Mucosa of rectum (tissue), 2 donors: ENCODE results near the gene TBRG4.
"Not testable (repeated sequence)": the region's sequence is repeated elsewhere in the genome, so short reads cannot be mapped to it uniquely, and the experiment has no call there.

Experiments
- H3K27ac ChIP-seq, 2 donors: one replicate each; pipeline ENCODE4 v1.7.0; 2013; ENCODE audit warnings: inconsistent platforms in 2 of 2, low read depth in 2 of 2, low read length in 2 of 2
- H3K27me3 ChIP-seq, 2 donors: one replicate each; pipeline ENCODE4 v1.7.0; 2013; ENCODE audit warnings: low read length in 2 of 2; ENCODE audit not compliant: control insufficient read depth in 2 of 2, insufficient read depth in 2 of 2
- H3K36me3 ChIP-seq, 2 donors: one replicate each; pipeline ENCODE4 v1.7.0; 2013; ENCODE audit warnings: low read length in 2 of 2; ENCODE audit not compliant: control insufficient read depth in 2 of 2, insufficient read depth in 2 of 2
- H3K4me1 ChIP-seq, 2 donors: one replicate each; pipeline ENCODE4 v1.7.0; 2013; ENCODE audit warnings: low read length in 2 of 2, mild to moderate bottlenecking in 1 of 2; ENCODE audit not compliant: control insufficient read depth in 2 of 2, insufficient read depth in 2 of 2
- H3K4me3 ChIP-seq, 2 donors: one replicate each; pipeline ENCODE4 v1.7.0; 2013; ENCODE audit warnings: low read length in 2 of 2
- H3K9ac ChIP-seq, 2 donors: one replicate each; pipeline ENCODE4 v1.7.0; 2013; ENCODE audit warnings: low read length in 2 of 2, low read depth in 1 of 2, mild to moderate bottlenecking in 1 of 2
- H3K9me3 ChIP-seq, 2 donors: one replicate each; pipeline ENCODE4 v1.7.0; 2013; ENCODE audit warnings: low read length in 2 of 2; ENCODE audit not compliant: control insufficient read depth in 2 of 2
- donor health status: healthy.
- donor health status: Normal muscosa, but diverticular disease.

TBRG4 gene

DNA sequence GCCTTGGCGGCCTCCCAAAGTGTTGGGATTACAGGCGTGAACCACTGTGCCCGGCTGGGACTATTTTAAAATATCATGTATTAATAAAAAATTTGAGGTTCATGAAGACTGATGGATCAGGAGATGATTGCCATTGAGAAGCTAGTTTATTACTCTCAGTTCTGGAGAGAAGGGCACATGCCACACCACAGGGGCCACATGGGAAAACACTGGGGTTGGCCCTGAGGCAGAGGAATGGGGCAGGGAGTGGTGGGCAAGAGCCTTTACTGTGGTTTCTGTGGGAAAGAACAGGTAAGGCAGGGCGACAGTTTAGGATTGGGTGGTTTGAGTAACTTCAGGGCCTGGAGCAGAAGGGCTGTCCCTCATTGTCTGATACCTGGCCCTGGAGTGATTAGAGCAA lies 6.8 kb upstream of the TBRG4 start:
- Histone ChIP-seq H3K4me3 (no peak overlapping the region), H3K9ac (no peak overlapping the region), H3K9me3 (no peaks in the 10 kb centered on the region), H3K4me1 (no peaks in the 10 kb centered on the region), H3K27ac (no peak overlapping the region), H3K36me3 (no peaks in the 10 kb centered on the region), H3K27me3 (peaks cover 2 to 4% of the 10 kb centered on the region in 2 donors)

DNA sequence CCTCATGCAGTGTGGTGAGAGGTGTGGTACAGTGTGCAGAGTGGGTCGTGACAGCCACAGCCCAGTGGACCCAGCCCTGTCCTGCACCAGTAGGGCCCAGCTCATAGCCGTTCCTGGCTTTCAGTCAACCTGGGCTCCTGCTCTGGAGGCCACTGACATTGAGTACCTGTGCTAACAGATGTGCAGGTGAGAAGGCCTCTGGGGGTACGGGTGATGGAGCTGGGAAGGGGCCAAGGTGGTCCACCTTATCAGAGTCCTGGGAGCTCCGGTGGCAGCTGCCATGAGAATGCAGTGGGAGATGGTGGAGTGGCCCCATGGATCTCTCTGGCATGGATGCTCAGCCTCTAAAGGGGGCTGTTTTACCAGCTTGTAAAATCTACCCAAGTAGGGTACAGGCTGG lies 6.1 kb upstream of the TBRG4 start:
- Histone ChIP-seq H3K9me3 (no peaks in the 10 kb centered on the region), H3K4me1 (no peaks in the 10 kb centered on the region), H3K36me3 (no peaks in the 10 kb centered on the region), H3K27ac (no peak overlapping the region), H3K27me3 (peaks cover 2 to 4% of the 10 kb centered on the region in 2 donors), H3K4me3 (no peak overlapping the region), H3K9ac (no peak overlapping the region)

DNA sequence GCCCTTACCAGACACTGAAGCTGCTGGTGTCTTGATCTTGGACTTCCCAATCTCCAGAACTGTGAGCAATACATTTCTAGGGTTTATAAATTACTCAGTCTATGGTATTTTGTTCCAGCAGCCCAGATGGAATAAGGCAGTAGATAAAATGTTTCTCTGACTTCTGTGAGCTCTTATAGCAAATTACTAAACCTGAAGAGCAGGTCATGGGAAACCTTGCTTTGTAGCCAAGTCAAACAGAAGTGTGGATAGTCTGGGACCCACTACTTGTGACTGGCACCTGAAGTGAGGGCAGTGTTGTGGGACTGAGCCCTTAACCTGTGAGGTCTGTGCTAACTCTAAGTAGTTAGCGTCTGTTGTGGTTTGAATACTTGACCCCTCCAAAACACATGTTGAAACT lies 4.6 kb upstream of the TBRG4 start:
- peaks cover 0 to 2% of the 10 kb centered on the region in 2 donors for H3K4me1 ChIP-seq
- H3K9me3 ChIP-seq = no peaks in the 10 kb centered on the region
- H3K27me3 ChIP-seq = peaks cover 2 to 4% of the 10 kb centered on the region in 2 donors
- H3K36me3 ChIP-seq = no peaks in the 10 kb centered on the region
- no peak overlapping the region for H3K9ac ChIP-seq
- H3K4me3 ChIP-seq = no peak overlapping the region
- H3K27ac ChIP-seq = no peak overlapping the region

DNA sequence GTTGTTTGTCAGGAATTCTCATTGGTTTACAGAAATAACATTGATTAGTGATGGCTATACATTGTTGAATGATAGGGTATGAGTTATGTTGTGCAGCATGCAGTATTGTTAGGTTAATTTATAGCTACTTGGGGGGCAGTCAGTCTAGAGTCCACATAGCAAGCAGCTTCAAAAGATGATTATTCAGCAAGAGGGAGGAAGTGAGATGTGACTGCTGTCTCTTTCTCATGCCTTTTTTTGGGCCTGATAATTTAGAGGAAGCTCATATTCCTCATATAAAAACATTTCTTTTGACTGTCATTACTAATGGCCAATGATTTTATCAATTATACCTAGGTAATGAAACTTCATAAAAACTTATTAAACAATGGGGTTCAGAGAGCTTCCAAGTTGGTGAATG lies 3.4 kb upstream of the TBRG4 start:
- H3K9me3 ChIP-seq = no peaks in the 10 kb centered on the region
- H3K4me1 ChIP-seq = peaks cover 2 to 3% of the 10 kb centered on the region in 2 donors
- H3K4me3 ChIP-seq = no peak overlapping the region
- no peaks in the 10 kb centered on the region for H3K36me3 ChIP-seq
- peaks cover 2 to 4% of the 10 kb centered on the region in 2 donors for H3K27me3 ChIP-seq
- H3K27ac ChIP-seq = no peak overlapping the region
- no peak overlapping the region for H3K9ac ChIP-seq

DNA sequence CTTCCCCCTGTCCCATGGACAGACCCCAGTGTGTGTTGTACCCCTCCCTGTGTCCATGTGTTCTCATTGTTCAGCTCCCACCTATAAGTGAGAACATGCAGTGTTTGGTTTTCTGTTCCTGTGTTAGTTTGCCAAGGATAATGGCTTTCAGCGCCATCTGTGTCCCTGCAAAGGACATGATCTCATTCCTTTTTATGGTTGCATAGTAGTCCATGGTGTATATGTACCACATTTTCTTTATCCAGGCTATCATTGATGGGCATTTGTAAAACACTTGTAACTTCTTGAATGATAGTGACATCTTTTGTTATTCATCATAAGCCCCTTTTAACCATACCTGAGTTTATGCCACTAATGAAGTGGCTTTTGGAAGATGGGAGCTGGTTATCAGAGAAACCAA lies 2.8 kb upstream of the TBRG4 start:
- not testable (repeated sequence) for H3K27me3 ChIP-seq, H3K27ac ChIP-seq, H3K9ac ChIP-seq, H3K4me1 ChIP-seq, H3K4me3 ChIP-seq, H3K36me3 ChIP-seq, H3K9me3 ChIP-seq

DNA sequence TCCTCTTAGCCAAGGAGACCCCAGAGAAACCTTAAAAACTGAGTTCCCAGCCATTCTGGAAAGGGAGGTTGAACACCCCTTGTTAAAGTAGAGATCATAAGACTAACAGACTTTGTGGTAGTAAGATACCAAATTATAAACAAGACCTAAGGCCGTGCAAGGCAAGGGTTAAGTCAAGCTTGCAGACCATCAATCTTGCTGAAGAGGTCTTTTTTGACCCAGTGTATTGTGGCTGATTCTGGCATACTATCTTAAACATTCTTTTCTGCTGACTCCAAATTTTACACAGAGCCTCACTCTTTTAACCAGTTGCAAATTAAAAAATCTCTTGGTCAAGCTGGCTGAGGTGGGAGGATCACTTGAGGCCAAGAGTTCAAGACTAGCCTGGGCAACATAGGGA lies 1.2 kb upstream of the TBRG4 start:
- peak overlapping the region in 1 of 2 donors; percentile 91 for H3K4me3 ChIP-seq

DNA sequence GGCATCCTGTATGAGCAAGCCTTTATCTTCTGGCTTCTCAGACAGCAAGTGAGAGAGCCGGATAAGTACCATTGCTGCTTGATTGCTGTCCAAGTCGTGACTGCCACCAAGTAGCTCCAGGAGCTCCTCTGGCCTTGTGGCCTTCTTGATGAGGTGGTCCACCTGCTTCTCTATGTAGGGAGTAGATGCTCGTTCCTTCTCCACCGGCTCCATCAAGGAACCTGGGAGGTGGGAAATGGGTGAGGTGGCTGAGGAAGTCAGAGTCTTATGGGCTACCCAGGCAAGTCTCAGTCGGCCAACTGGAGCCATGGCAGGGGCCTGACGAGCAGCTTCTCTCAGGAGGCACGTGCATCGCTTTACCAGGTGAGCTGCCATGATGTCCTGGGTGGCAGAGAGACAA lies 2.6 kb downstream of the TBRG4 start:
- H3K27ac ChIP-seq = no peak overlapping the region
- no peak overlapping the region for H3K4me3 ChIP-seq
- H3K4me1 ChIP-seq = peaks cover 16 to 18% of the 10 kb centered on the region in 2 donors
- no peaks in the 10 kb centered on the region for H3K9me3 ChIP-seq
- H3K9ac ChIP-seq = no peak overlapping the region
- no peaks in the 10 kb centered on the region for H3K27me3 ChIP-seq
- H3K36me3 ChIP-seq = peaks cover 48 to 54% of the 10 kb centered on the region in 2 donors

More for the DNA sequence above, 1.2 kb upstream of the TBRG4 start:
- peaks cover 16 to 18% of the 10 kb centered on the region in 2 donors for H3K4me1 ChIP-seq
- no peak overlapping the region for H3K27ac ChIP-seq
- H3K9me3 ChIP-seq = no peaks in the 10 kb centered on the region
- peaks cover 2 to 4% of the 10 kb centered on the region in 2 donors for H3K27me3 ChIP-seq
- no peak overlapping the region for H3K9ac ChIP-seq
- peaks cover 13 to 17% of the 10 kb centered on the region in 2 donors for H3K36me3 ChIP-seq

DNA sequence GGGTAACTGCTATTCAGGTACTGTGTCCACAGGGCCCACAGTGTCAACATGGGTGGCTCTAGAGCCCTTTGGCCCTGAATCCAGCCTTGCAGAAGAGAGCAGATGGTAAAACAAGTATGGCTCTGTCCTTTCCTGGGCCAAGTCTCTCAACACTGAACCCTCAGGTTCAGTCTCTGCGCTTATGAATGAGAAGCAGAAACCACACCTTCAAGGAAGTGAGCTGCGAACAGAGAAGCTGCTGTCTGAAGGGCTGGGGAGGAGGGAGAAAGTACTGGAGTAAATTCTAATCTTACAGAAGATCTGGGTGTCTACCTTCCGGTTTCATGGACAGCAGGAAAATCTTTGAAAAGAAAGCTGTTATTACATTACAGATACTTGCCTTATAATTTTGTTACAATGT lies 4.1 kb downstream of the TBRG4 start:
- Histone ChIP-seq H3K4me3 (no peak overlapping the region), H3K27me3 (no peaks in the 10 kb centered on the region), H3K9me3 (no peaks in the 10 kb centered on the region), H3K9ac (no peak overlapping the region), H3K4me1 (peaks cover 16 to 18% of the 10 kb centered on the region in 2 donors), H3K27ac (peak overlapping the region in 1 of 2 donors; percentile 8), H3K36me3 (peaks cover 63 to 69% of the 10 kb centered on the region in 2 donors)

DNA sequence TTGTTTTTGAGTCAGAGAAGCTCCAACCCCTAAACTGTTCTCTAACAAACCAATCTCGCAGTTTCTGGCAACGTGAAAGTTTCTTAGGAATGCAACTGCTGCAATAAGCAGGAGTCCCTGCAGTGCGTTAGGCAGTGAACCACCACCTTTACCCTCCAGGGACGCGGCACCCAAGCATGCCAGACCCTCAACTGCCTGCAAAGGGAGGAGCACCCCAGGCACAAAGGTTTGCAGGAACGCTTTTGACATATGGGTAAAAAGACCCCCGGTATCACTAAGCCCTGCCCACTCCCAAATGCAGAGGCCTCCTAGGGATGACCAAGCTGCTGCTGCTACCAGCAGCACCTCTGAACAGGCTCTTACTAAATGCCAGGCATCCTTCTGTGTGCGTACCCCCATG lies 4.7 kb downstream of the TBRG4 start:
- peaks cover 68 to 75% of the 10 kb centered on the region in 2 donors for H3K36me3 ChIP-seq

DNA sequence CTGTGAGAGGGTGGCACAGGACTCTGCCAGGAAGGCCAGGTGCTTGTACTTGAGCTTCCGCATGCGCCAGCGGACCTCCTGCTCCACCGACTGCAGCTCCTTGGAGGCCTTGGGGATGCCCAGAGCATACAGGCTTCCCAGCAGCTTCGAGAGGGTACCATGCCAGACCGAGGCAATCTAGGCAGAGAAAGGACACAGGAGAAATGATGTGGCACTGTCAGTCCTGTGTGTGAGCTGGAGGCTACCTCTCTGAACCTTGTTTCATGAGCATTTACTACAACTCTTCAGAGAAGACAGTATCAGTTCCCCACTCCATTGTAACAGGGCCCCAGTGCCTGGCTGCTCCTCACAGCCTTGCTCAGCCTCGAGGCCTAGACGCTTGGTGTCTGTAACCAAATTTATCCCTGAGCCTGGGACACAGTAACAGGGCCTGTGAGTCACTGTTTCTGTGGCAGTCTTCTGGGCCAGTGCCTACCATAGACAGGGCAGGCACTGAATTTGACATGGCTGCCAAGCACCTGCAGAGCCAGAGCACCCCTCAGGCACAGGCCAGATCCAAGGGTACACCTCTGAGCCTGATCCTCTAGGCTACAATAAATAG lies 5.8 kb downstream of the TBRG4 start:
- Histone ChIP-seq H3K4me1 (peaks cover 14 to 18% of the 10 kb centered on the region in 2 donors), H3K9ac (no peak overlapping the region), H3K9me3 (no peaks in the 10 kb centered on the region), H3K36me3 (peaks cover 79 to 86% of the 10 kb centered on the region in 2 donors), H3K27ac (no peak overlapping the region), H3K4me3 (no peak overlapping the region), H3K27me3 (no peaks in the 10 kb centered on the region)

More for the DNA sequence above, 4.7 kb downstream of the TBRG4 start:
- Histone ChIP-seq H3K9ac (no peak overlapping the region), H3K27ac (no peak overlapping the region), H3K4me3 (no peak overlapping the region), H3K27me3 (no peaks in the 10 kb centered on the region), H3K9me3 (no peaks in the 10 kb centered on the region), H3K4me1 (peaks cover 14 to 18% of the 10 kb centered on the region in 2 donors)
